Fibroblast of villous mesenchyme (primary cell): ENCODE measurements around the gene ASIC2. TPM values are rescaled to one million over a fixed set of nuclear protein-coding genes. Genes with fewer than 3 reads are reported as not detected.

Source experiments
- DNase-seq: peaks from one replicate; pipeline ENCODE4 v3.0.0-alpha.2; 2010; ENCODE audit warnings: low read depth
- H3K4me3 ChIP-seq: 2 replicates; pipeline ENCODE4 v1.5.1; 2011; ENCODE audit warnings: low read depth, mild to moderate bottlenecking, low read length
- total RNA-seq: library from RNA; depleted of rRNA; stranded (reverse); fragments of >200 nt; gene quantifications from 2 replicates; pipeline ENCODE4 v1.2.3, GENCODE V29; 2012
- TF ChIP-seq, protein P1 (sequence below): IDR thresholded peaks from 2 replicates; pipeline ENCODE4 v1.5.1; 2012; ENCODE audit warnings: low read depth, mild to moderate bottlenecking, low read length; ENCODE audit not compliant: insufficient read depth

ASIC2 gene
- total RNA-seq, 1 donor, result not detected

GRCh38 chr17:33099252-33099651, 193.8 kb downstream of the ASIC2 start:
- no peak overlapping the region for H3K4me3 ChIP-seq
- no peak for DNase-seq
- TF ChIP-seq, protein P1, sequence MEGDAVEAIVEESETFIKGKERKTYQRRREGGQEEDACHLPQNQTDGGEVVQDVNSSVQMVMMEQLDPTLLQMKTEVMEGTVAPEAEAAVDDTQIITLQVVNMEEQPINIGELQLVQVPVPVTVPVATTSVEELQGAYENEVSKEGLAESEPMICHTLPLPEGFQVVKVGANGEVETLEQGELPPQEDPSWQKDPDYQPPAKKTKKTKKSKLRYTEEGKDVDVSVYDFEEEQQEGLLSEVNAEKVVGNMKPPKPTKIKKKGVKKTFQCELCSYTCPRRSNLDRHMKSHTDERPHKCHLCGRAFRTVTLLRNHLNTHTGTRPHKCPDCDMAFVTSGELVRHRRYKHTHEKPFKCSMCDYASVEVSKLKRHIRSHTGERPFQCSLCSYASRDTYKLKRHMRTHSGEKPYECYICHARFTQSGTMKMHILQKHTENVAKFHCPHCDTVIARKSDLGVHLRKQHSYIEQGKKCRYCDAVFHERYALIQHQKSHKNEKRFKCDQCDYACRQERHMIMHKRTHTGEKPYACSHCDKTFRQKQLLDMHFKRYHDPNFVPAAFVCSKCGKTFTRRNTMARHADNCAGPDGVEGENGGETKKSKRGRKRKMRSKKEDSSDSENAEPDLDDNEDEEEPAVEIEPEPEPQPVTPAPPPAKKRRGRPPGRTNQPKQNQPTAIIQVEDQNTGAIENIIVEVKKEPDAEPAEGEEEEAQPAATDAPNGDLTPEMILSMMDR, result no peak

- TF ChIP-seq, protein P1, result no peak
- DNase-seq, result no peak
- H3K4me3 ChIP-seq, result no peak overlapping the region
Observed at GRCh38 chr17:33097411-33097810, 195.7 kb downstream of the ASIC2 start.

DNA sequence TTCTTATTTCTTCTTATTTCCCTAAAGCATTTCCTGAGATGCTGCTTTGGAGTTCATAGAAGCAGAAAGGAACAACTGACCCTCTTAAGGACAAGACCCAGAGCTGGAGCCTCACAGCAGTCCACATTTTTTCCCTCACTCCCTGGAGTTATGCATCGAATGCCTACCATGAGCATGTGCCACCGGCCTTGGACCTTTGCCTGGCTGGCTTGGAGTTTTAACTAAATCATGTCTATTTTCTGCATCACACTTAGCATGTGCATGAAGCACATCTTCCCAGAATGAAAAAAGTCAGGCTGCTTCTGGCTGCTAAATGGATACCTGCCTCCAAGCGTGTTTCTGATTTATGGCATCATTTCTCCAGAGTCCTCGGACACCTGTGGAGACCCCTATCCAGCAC, 196.9 kb downstream of the ASIC2 start:
- TF ChIP-seq, protein P1, result no peak
- DNase-seq, result no peak
- H3K4me3 ChIP-seq, result no peak overlapping the region

GRCh38 chr17:33091271-33091670, 201.8 kb downstream of the ASIC2 start:
- DNase-seq, result no peak
- H3K4me3 ChIP-seq, result no peak overlapping the region
- TF ChIP-seq, protein P1, result no peak

DNA sequence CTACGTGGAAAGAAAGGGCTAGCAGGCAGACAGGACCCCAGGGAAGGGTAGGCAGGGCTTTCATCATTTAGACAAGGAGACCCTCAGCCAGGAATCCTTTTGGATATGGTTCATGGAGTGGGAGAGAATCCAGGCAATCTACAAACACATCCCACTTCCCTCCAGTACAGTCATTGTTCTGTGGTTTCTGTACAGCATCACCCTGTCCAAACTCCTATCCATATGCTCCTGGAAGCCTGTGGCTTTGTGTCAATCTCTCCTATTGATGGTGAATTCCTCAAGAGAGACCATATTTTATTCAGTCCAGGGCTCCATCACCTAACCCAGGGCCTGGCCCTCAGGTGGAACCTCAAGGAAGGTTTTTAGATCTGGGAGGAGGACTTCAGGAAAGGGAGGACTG, 202.3 kb downstream of the ASIC2 start:
- H3K4me3 ChIP-seq, result no peak overlapping the region
- no peak for DNase-seq
- TF ChIP-seq, protein P1, result no peak

GRCh38 chr17:33086878-33087277, 206.2 kb downstream of the ASIC2 start:
- H3K4me3 ChIP-seq, result no peak overlapping the region
- TF ChIP-seq, protein P1, result no peak
- no peak for DNase-seq

GRCh38 chr17:33086041-33086440, 207.1 kb downstream of the ASIC2 start:
- H3K4me3 ChIP-seq, result no peak overlapping the region
- DNase-seq, result no peak
- TF ChIP-seq, protein P1, result no peak
